Prostate gland (tissue), 2 donors: Measurements from ENCODE around the gene TFF2. TPM values are rescaled to one million over a fixed set of nuclear protein-coding genes. Genes with fewer than 3 reads are reported as not detected.

Experiments
- DNase-seq: peaks from one replicate; pipeline ENCODE4 v3.0.0-alpha.2; 2019; ENCODE audit warnings: low spot score
- H3K27ac ChIP-seq, 2 donors: fragments of 200-600 bp; sonication (generic); 2 replicates each; pipeline ENCODE4 v1.5.1; 2017 to 2019
- H3K27me3 ChIP-seq: fragments of 200-600 bp; sonication (generic); replicated peaks from 2 replicates; pipeline ENCODE4 v1.5.1; 2019; ENCODE audit not compliant: insufficient read depth
- H3K36me3 ChIP-seq, 2 donors: fragments of 200-600 bp; sonication (generic); 1 replicate in 1 of 2; 2 replicates in 1 of 2; pipeline versions ENCODE4 v1.5.1 to v1.8.1; 2017 to 2019
- H3K4me1 ChIP-seq: fragments of 200-600 bp; sonication (generic); replicated peaks from 2 replicates; pipeline ENCODE4 v1.5.1; 2019
- H3K4me3 ChIP-seq, 2 donors: fragments of 200-600 bp; sonication (generic); 2 replicates each; pipeline ENCODE4 v1.5.1; 2017 to 2019
- H3K9me3 ChIP-seq: fragments of 200-600 bp; sonication (generic); 2 replicates; pipeline ENCODE4 v1.5.1; 2017
- POLR2A ChIP-seq: fragments of 450-650 bp; IDR thresholded peaks from one replicate; pipeline ENCODE4 v1.6.1; 2016; ENCODE audit warnings: antibody characterized with exemption, mild to moderate bottlenecking
- POLR2AphosphoS5 ChIP-seq: sonication (generic); formaldehyde crosslinking; IDR thresholded peaks from one replicate; pipeline ENCODE4 v1.6.1; 2017; ENCODE audit warnings: antibody characterized with exemption
- WGBS: methylation state at CpG from one replicate; pipeline ENCODE4 v1.1.5; 2018; 5-methylcytosine and 5-hydroxymethylcytosine counted together
- intact Hi-C: fragments of 100-400 bp; cut with DNase I; formaldehyde crosslinking; loops from one replicate; pipeline ENCODE4 v1.14.2; 2022
- total RNA-seq, 2 donors: library from RNA; depleted of rRNA; stranded (reverse); fragments of >200 nt; gene quantifications; one replicate each; pipeline ENCODE4 v1.1.0, GENCODE V29; 2016
- TF ChIP-seq, protein P1 (sequence below), 4 experiments: fragments of 200-600 bp in 2 of 4; fragments of 450-650 bp in 2 of 4; sonication (generic) in 2 of 4; IDR thresholded peaks; 1 replicate in 3 of 4; 2 replicates in 1 of 4; pipeline ENCODE4 v1.5.1; 2016 to 2019; ENCODE audit warnings: antibody characterized with exemption in 4 of 4, mild to moderate bottlenecking in 2 of 4, moderate library complexity in 2 of 4

TFF2 gene
- total RNA-seq, 2 donors from 2014 or later: not detected

DNA sequence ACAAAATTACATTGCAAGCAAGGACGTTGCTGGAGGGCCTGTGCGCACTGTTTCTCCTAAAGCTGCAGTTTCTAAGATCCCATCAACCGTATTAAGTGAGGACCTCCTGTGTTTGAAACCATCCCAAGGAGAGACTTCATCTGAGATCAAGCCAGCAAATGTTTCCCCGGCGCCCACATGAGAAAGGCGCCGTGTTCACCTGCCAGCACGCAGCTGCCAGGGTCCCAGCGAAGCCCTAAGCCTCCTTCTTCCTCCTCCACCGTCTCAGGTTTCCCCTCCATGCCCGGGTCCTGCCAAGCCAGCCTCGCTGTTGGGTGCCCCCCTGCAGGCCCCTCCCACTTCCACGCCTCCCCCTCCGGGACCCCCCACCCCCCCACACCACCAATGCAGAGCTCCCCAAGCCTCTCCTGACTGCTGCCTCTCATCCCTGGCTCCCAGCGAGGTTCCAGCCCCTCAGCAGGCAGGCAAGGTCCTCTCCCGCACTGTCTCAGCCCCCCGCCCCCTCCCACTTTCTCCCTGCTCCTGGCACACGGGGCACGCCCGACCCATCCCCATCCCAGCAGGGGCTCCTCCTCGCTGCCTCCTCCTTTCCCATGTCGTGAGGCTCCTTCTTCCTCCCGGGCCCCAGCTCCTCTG lies 24.2 kb upstream of the TFF2 start:
- TF ChIP-seq POLR2AphosphoS5 (no peak), POLR2A (no peak)
- TF ChIP-seq, protein P1, sequence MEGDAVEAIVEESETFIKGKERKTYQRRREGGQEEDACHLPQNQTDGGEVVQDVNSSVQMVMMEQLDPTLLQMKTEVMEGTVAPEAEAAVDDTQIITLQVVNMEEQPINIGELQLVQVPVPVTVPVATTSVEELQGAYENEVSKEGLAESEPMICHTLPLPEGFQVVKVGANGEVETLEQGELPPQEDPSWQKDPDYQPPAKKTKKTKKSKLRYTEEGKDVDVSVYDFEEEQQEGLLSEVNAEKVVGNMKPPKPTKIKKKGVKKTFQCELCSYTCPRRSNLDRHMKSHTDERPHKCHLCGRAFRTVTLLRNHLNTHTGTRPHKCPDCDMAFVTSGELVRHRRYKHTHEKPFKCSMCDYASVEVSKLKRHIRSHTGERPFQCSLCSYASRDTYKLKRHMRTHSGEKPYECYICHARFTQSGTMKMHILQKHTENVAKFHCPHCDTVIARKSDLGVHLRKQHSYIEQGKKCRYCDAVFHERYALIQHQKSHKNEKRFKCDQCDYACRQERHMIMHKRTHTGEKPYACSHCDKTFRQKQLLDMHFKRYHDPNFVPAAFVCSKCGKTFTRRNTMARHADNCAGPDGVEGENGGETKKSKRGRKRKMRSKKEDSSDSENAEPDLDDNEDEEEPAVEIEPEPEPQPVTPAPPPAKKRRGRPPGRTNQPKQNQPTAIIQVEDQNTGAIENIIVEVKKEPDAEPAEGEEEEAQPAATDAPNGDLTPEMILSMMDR (IDR thresholded peaks at IDR 0.05): no peak
- no peak for DNase-seq
- Histone ChIP-seq H3K4me1 (peaks cover 6% of the 10 kb centered on the region), H3K27ac (no peak overlapping the region), H3K4me3 (no peak overlapping the region), H3K27me3 (no peaks in the 10 kb centered on the region), H3K36me3 (no peaks in the 10 kb centered on the region), H3K9me3 (no peaks in the 10 kb centered on the region)
- intact Hi-C loops: no loop called here
- 18% methylated on average over 23 of the region's 23 CpGs for WGBS

DNA sequence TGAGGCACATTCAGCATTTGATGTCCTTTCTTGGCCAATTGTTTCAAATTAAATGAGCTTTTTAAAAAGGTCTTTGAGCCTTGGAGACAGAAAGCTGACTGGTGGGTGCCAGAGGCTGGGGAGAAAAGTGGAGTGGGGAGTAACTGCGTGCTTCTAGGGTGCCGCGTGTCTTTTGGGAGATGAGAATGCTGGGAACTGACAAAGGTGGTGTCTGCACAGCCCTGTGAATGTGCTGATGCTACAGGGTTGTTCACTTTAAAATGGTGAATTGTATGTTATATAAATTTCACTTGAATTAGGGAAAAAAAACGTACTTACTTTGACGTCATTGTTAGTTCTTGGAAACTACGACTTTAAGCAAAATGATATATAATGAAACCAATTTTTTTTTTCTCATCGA lies 23.7 kb upstream of the TFF2 start:
- H3K36me3 ChIP-seq: no peaks in the 10 kb centered on the region
- intact Hi-C loops: no loop called here
- WGBS: 67% methylated on average over 7 of the region's 7 CpGs
- TF ChIP-seq, protein P1 (IDR thresholded peaks at IDR 0.05): no peak
- TF ChIP-seq POLR2AphosphoS5: no peak
- TF ChIP-seq POLR2A: no peak
- H3K27me3 ChIP-seq: no peaks in the 10 kb centered on the region
- H3K9me3 ChIP-seq: no peaks in the 10 kb centered on the region
- H3K4me3 ChIP-seq: no peak overlapping the region
- peaks cover 6% of the 10 kb centered on the region for H3K4me1 ChIP-seq
- DNase-seq: no peak
- no peak overlapping the region for H3K27ac ChIP-seq

DNA sequence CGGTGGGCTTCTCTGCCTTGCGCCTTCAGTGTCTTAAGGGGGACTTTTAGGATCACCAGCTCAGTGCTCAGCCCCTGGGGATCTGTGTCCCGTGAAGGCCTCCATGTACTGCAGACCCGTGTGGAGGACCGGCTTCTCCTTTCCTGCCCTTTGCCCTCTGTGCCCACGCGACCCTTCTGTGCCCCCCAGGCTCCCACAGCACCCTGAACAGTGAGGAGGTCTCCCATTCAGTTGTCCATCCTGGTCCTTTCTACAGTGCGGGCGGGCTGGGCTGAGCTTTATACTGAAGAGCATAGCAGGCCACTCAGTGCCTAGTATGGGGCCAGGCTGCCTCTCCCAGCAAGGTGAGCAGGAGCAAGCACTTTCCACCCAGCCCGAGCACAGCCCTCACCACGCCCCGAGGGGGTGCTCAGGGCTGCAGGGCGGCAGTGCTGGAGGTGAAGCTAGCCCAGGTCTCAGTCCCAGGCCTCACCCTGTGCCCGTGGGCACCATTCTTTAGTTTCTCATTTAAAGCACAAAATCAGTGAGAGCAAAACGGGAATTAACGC lies 23.2 kb upstream of the TFF2 start:
- H3K4me1 ChIP-seq: peaks cover 6% of the 10 kb centered on the region
- no peak for DNase-seq
- no peak overlapping the region for H3K4me3 ChIP-seq
- TF ChIP-seq, protein P1 (IDR thresholded peaks at IDR 0.05): no peak
- TF ChIP-seq POLR2AphosphoS5: no peak
- intact Hi-C loops: no loop called here
- no peaks in the 10 kb centered on the region for H3K36me3 ChIP-seq
- H3K9me3 ChIP-seq: no peaks in the 10 kb centered on the region
- H3K27me3 ChIP-seq: no peaks in the 10 kb centered on the region
- no peak overlapping the region for H3K27ac ChIP-seq
- 91% methylated on average over 16 of the region's 16 CpGs for WGBS

DNA sequence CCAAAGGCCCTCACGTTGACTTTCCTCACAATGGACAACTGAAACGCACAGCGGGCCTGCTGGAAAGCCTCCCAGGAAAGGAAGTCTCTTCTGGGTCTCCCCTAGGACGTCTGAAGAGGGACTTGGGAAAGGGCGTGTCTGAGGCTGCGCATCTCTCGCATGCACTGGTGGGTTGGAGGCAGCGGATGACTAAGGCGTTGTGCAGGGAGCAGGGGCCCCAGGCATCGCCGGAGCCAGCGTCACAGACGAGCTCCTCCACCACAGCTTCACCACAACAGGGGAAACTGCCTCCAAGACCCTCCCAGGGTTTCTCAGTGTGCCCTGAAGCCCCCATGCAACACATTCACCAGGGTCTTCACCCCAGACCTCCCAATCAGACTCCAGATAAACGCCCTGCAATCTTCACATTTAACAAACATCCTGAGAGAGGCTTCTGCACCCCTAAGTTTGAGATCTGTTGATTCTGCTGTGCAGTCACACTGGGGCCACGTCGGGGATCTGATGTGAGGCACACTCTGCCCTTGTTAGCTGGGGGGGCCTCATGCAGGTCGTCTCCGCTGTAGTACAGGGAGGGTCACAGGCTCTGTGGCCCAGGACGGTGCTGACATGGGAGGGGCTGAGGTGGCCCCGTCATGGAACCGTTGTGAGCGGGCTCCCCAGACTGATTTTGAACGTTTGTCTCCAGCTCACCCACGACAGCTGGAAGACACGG lies 22.6 kb upstream of the TFF2 start:
- 80% methylated on average over 25 of the region's 25 CpGs for WGBS

More for the DNA sequence above, 22.6 kb upstream of the TFF2 start:
- Histone ChIP-seq H3K27ac (no peak overlapping the region), H3K4me3 (no peak overlapping the region), H3K9me3 (no peaks in the 10 kb centered on the region), H3K4me1 (peaks cover 6% of the 10 kb centered on the region), H3K27me3 (no peaks in the 10 kb centered on the region), H3K36me3 (no peaks in the 10 kb centered on the region)
- DNase-seq: no peak
- intact Hi-C loops: no loop called here
- TF ChIP-seq POLR2A (no peak), POLR2AphosphoS5 (no peak)
- TF ChIP-seq, protein P1 (IDR thresholded peaks at IDR 0.05): no peak
